Neural cell (in vitro differentiated cells): ENCODE measurements around the gene BRICD5.

Experiments used
- MXI1 ChIP-seq: fragments of 450-650 bp; conservative IDR thresholded peaks from 2 replicates; pipeline ENCODE4 v1.6.1; 2014; ENCODE audit warnings: antibody characterized with exemption, mild to moderate bottlenecking; ENCODE audit not compliant: poor library complexity, severe bottlenecking
- POLR2AphosphoS5 ChIP-seq: IDR thresholded peaks from 2 replicates; pipeline ENCODE4 v1.6.1; 2012
- TF ChIP-seq, protein P1 (sequence below): fragments of 450-650 bp; IDR thresholded peaks from 2 replicates; pipeline ENCODE4 v1.5.1; 2014; ENCODE audit warnings: antibody characterized with exemption, mild to moderate bottlenecking, moderate library complexity; ENCODE audit not compliant: poor library complexity, severe bottlenecking

DNA sequence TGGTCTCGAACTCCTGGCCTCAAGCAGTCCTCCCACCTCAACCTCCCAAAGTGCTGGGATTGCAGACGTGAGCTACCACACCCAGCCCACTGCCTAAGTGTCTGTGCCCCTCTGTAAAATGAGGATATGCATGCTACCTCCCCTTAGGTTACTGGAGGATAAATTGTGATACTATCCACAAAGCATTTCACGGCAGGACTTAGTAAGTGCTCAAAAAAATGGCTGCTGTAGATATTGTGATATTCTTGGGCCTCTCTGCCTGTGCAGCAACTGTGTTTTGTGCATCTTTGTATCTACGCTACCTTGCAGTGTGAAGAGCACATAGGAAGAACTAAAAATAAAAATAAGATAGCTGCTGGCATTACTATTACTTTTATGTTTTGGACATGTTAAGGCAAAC is 12.4 kb downstream of the BRICD5 start:
- TF ChIP-seq, protein P1, sequence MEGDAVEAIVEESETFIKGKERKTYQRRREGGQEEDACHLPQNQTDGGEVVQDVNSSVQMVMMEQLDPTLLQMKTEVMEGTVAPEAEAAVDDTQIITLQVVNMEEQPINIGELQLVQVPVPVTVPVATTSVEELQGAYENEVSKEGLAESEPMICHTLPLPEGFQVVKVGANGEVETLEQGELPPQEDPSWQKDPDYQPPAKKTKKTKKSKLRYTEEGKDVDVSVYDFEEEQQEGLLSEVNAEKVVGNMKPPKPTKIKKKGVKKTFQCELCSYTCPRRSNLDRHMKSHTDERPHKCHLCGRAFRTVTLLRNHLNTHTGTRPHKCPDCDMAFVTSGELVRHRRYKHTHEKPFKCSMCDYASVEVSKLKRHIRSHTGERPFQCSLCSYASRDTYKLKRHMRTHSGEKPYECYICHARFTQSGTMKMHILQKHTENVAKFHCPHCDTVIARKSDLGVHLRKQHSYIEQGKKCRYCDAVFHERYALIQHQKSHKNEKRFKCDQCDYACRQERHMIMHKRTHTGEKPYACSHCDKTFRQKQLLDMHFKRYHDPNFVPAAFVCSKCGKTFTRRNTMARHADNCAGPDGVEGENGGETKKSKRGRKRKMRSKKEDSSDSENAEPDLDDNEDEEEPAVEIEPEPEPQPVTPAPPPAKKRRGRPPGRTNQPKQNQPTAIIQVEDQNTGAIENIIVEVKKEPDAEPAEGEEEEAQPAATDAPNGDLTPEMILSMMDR = no peak
- TF ChIP-seq POLR2AphosphoS5 = no peak
- TF ChIP-seq MXI1 = no peak
